Neuron (in vitro differentiated cells): ENCODE data around the gene EEF1AKMT3.

Experiments
- H2AFZ ChIP-seq: one replicate; pipeline ENCODE4 v1.6.1; 2013; ENCODE audit warnings: low read depth, mild to moderate bottlenecking, inconsistent platforms, low read length, moderate library complexity
- H3K27me3 ChIP-seq: one replicate; pipeline ENCODE4 v1.6.1; 2013; ENCODE audit warnings: low read length; ENCODE audit not compliant: insufficient read depth
- H3K36me3 ChIP-seq: one replicate; pipeline ENCODE4 v1.6.1; 2013; ENCODE audit warnings: low read length; ENCODE audit not compliant: insufficient read depth
- H3K4me1 ChIP-seq: one replicate; pipeline ENCODE4 v1.6.1; 2013; ENCODE audit warnings: low read length; ENCODE audit not compliant: insufficient read depth
- H3K4me3 ChIP-seq: 2 replicates; pipeline ENCODE4 v1.5.1; 2013; ENCODE audit warnings: mild to moderate bottlenecking, low read length, moderate library complexity
- H3K9me3 ChIP-seq: one replicate; pipeline ENCODE4 v1.6.1; 2013; ENCODE audit warnings: low read length

Gene EEF1AKMT3

GRCh38 chr12:57738661-57739237 lies 33.7 kb upstream of the EEF1AKMT3 start, which contains the start of gene AGAP2:
AGAP2 (minus strand) TSS chr12:57738742; CDS start chr12:57738246, 496 bp downstream.
- peak within 1 kb of the TSS; percentile 18 for H2AFZ ChIP-seq
- peaks cover 45% of the 10 kb centered on the region for H3K4me1 ChIP-seq
- H3K27me3 ChIP-seq: no peaks in the 10 kb centered on the region
- peak within 1 kb of the TSS; percentile 61 for H3K4me3 ChIP-seq
- no peaks in the 10 kb centered on the region for H3K36me3 ChIP-seq
- no peaks in the 10 kb centered on the region for H3K9me3 ChIP-seq

- no peaks in the 10 kb centered on the region for H3K9me3 ChIP-seq
- peak overlapping the region; percentile 18 for H2AFZ ChIP-seq
- H3K27me3 ChIP-seq: no peaks in the 10 kb centered on the region
- H3K4me1 ChIP-seq: peaks cover 45% of the 10 kb centered on the region
- no peaks in the 10 kb centered on the region for H3K36me3 ChIP-seq
- H3K4me3 ChIP-seq: peak overlapping the region; percentile 61
Measured at GRCh38 chr12:57739387-57739786, 33.0 kb upstream of the EEF1AKMT3 start.

- H3K4me1 ChIP-seq: peaks cover 41% of the 10 kb centered on the region
- H3K27me3 ChIP-seq: no peaks in the 10 kb centered on the region
- H2AFZ ChIP-seq: no peak overlapping the region
- H3K36me3 ChIP-seq: no peaks in the 10 kb centered on the region
- no peaks in the 10 kb centered on the region for H3K9me3 ChIP-seq
- no peak overlapping the region for H3K4me3 ChIP-seq
Measured at GRCh38 chr12:57739914-57740538, 32.4 kb upstream of the EEF1AKMT3 start.

- Histone ChIP-seq H3K9me3 (no peaks in the 10 kb centered on the region), H3K4me1 (peaks cover 38% of the 10 kb centered on the region), H3K27me3 (no peaks in the 10 kb centered on the region), H2AFZ (no peak overlapping the region), H3K4me3 (no peak overlapping the region), H3K36me3 (no peaks in the 10 kb centered on the region)
Measured at GRCh38 chr12:57740656-57741412, 31.6 kb upstream of the EEF1AKMT3 start.

GRCh38 chr12:57741413-57741789 lies 31.0 kb upstream of the EEF1AKMT3 start:
- Histone ChIP-seq H3K36me3 (peaks cover 5% of the 10 kb centered on the region), H2AFZ (no peak overlapping the region), H3K4me1 (peaks cover 38% of the 10 kb centered on the region), H3K4me3 (no peak overlapping the region), H3K9me3 (no peaks in the 10 kb centered on the region), H3K27me3 (no peaks in the 10 kb centered on the region)

GRCh38 chr12:57741844-57742738 lies 30.3 kb upstream of the EEF1AKMT3 start:
- no peaks in the 10 kb centered on the region for H3K27me3 ChIP-seq
- H3K4me1 ChIP-seq: peaks cover 34% of the 10 kb centered on the region
- H3K9me3 ChIP-seq: no peaks in the 10 kb centered on the region
- H3K36me3 ChIP-seq: peaks cover 12% of the 10 kb centered on the region
- no peak overlapping the region for H3K4me3 ChIP-seq
- no peak overlapping the region for H2AFZ ChIP-seq

GRCh38 chr12:57743769-57744168 lies 28.6 kb upstream of the EEF1AKMT3 start:
- no peaks in the 10 kb centered on the region for H3K27me3 ChIP-seq
- H3K9me3 ChIP-seq: no peaks in the 10 kb centered on the region
- no peak overlapping the region for H2AFZ ChIP-seq
- H3K4me1 ChIP-seq: peaks cover 30% of the 10 kb centered on the region
- H3K4me3 ChIP-seq: peak overlapping the region; percentile 82
- peaks cover 25% of the 10 kb centered on the region for H3K36me3 ChIP-seq

GRCh38 chr12:57744194-57744776 lies 28.1 kb upstream of the EEF1AKMT3 start:
- H3K4me3 ChIP-seq: peak overlapping the region; percentile 82
- no peaks in the 10 kb centered on the region for H3K27me3 ChIP-seq
- no peaks in the 10 kb centered on the region for H3K9me3 ChIP-seq
- no peak overlapping the region for H2AFZ ChIP-seq
- H3K36me3 ChIP-seq: peaks cover 30% of the 10 kb centered on the region
- peaks cover 26% of the 10 kb centered on the region for H3K4me1 ChIP-seq

- peak within 1 kb of the TSS; percentile 82 for H3K4me3 ChIP-seq
- peaks cover 34% of the 10 kb centered on the region for H3K36me3 ChIP-seq
- no peaks in the 10 kb centered on the region for H3K9me3 ChIP-seq
- no peaks in the 10 kb centered on the region for H3K27me3 ChIP-seq
- H3K4me1 ChIP-seq: peaks cover 20% of the 10 kb centered on the region
- H2AFZ ChIP-seq: no peak within 1 kb of the TSS
Measured at GRCh38 chr12:57744777-57745484, 27.5 kb upstream of the EEF1AKMT3 start, which contains the start of gene TSPAN31. TSPAN31 (plus strand) TSS chr12:57745039; CDS start chr12:57745155, 116 bp downstream.

GRCh38 chr12:57745485-57745881 lies 26.9 kb upstream of the EEF1AKMT3 start:
- H3K27me3 ChIP-seq: no peaks in the 10 kb centered on the region
- no peaks in the 10 kb centered on the region for H3K9me3 ChIP-seq
- H3K4me1 ChIP-seq: peaks cover 21% of the 10 kb centered on the region
- peaks cover 38% of the 10 kb centered on the region for H3K36me3 ChIP-seq
- H3K4me3 ChIP-seq: peak overlapping the region; percentile 82
- no peak overlapping the region for H2AFZ ChIP-seq

GRCh38 chr12:57746025-57746424 lies 26.4 kb upstream of the EEF1AKMT3 start:
- no peaks in the 10 kb centered on the region for H3K9me3 ChIP-seq
- no peaks in the 10 kb centered on the region for H3K27me3 ChIP-seq
- no peak overlapping the region for H2AFZ ChIP-seq
- peaks cover 25% of the 10 kb centered on the region for H3K4me1 ChIP-seq
- H3K36me3 ChIP-seq: peaks cover 43% of the 10 kb centered on the region
- peak overlapping the region; percentile 82 for H3K4me3 ChIP-seq

- Histone ChIP-seq H3K4me3 (no peak overlapping the region), H3K4me1 (peaks cover 39% of the 10 kb centered on the region), H2AFZ (no peak overlapping the region), H3K9me3 (no peaks in the 10 kb centered on the region), H3K27me3 (no peaks in the 10 kb centered on the region), H3K36me3 (peaks cover 45% of the 10 kb centered on the region)
Measured at GRCh38 chr12:57749061-57749460, 23.4 kb upstream of the EEF1AKMT3 start.
